HS-27A (cell line): Measurements from ENCODE around the gene CSNK1G1.
"Not testable (repeated sequence)": the region's sequence is repeated elsewhere in the genome, so short reads cannot be mapped to it uniquely, and the experiment has no call there.

ENCODE experiments used
- DNase-seq: peaks from one replicate; pipeline ENCODE4 v3.0.0-alpha.2; 2012; ENCODE audit warnings: low read depth, missing footprints

Gene CSNK1G1

GRCh38 chr15:64349375-64349774, 6.6 kb downstream of the CSNK1G1 start:
- no peak for DNase-seq

GRCh38 chr15:64348455-64348854, 7.5 kb downstream of the CSNK1G1 start:
- DNase-seq, result no peak

GRCh38 chr15:64346242-64346641, 9.7 kb downstream of the CSNK1G1 start:
- not testable (repeated sequence) for DNase-seq

- DNase-seq, result no peak
These were observed 11.2 kb downstream of the CSNK1G1 start for GRCh38 chr15:64344651-64345294.

DNA sequence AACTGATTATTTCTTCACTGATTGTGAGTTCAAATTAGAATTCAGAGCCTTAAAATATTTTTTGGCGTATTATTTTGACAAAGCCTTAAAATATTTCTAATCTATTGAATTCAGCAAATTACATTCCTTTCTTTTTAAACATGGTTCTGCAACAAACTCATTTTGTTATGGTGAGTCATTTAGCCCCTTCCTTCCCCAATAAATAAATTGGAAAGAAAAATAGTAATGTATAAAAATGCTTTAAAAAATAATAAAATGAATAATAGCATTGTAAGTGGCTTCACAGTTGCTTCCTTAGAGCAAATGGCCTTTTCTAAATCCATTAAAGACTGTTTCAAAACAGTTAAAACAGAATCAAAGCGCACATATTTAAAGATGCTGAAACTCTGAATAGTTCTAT, 12.1 kb downstream of the CSNK1G1 start:
- DNase-seq, result no peak

DNA sequence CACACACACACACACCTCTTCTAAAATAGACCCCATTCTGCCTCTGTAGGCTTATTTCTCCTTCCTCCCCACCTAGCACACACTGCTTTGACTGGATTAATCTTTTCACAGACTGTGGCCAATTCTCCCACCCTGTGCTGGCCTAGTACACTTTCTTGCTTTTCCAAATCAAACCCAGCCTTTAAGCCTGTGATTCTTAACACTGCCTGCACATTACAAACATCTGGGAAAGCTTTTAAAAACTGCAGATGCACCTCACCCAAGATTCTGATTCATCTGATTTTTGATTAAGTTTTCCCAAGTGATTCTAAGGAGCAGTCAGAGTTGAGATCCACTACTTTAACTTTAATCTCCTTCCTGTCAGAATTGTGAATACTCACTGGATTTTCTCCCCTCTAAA, 12.8 kb downstream of the CSNK1G1 start:
- no peak for DNase-seq

DNA sequence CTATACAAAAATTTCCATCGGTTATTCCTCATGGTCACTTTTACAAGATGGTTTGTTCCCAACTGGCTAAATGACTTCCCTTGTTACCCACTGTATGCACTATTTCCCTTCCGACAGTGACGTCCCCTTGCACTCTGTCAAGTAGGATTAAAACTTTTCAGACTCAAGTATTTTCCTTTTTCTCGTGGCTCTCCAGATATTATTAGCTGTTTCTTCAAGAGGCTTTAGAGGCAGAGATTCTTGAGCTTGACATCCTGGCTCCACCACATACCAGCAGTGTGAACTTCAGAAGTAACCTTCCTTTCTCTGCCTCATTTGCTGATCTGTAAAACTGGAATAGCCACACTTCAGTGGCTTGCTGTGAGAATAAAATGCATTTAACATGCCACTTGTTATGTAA, 14.0 kb downstream of the CSNK1G1 start:
- no peak for DNase-seq

- DNase-seq, result no peak
These were observed 15.6 kb downstream of the CSNK1G1 start for GRCh38 chr15:64340355-64340754.

- no peak for DNase-seq
These were observed 18.2 kb downstream of the CSNK1G1 start for GRCh38 chr15:64337761-64338160.

GRCh38 chr15:64333986-64334929, 21.7 kb downstream of the CSNK1G1 start:
- DNase-seq, result no peak

DNA sequence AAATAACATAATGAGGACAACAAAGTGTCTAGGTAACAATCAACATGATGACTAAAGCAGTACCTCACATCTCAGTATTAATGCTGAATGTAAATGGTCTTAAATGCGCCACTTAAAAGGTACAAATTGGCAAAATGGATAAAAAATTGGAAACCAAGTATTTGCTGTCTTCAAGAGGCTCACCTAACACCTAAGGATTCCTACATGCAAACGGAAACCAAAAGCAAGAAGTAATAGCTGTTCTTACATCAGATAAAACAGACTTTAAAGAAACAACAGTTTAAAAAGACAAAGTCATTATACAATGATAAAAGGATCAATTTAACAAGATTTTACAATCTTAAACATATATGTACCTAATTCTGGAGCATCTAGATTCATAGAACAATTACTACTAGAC, 22.5 kb downstream of the CSNK1G1 start:
- DNase-seq, result no peak

- not testable (repeated sequence) for DNase-seq
These were observed 24.3 kb downstream of the CSNK1G1 start for GRCh38 chr15:64331668-64332067.

- not testable (repeated sequence) for DNase-seq
These were observed 29.0 kb downstream of the CSNK1G1 start for GRCh38 chr15:64326975-64327374.

GRCh38 chr15:64326458-64326857, 29.5 kb downstream of the CSNK1G1 start:
- not testable (repeated sequence) for DNase-seq

- no peak for DNase-seq
These were observed 31.7 kb downstream of the CSNK1G1 start for GRCh38 chr15:64324165-64324877.

DNA sequence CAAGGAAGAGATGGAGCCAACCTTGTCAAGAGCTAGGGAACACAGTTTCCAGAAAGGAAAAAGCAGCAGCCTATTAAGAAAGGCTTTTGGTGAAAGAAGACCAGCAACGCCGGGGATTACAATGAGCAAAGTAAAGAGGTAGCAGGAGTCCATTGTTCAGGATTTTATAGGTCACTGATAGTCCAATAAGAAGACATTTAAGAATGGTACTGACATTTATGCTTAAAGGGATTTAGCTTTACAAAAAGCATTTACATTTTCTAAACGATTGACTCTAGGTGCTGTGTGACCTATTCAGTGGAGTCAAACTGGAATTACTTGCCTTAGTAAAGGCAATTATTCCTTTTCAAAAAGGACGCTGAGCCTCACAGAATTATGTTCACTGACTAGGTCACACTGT, 40.8 kb downstream of the CSNK1G1 start:
- DNase-seq, result no peak

GRCh38 chr15:64314456-64314855, 41.5 kb downstream of the CSNK1G1 start:
- DNase-seq, result no peak

GRCh38 chr15:64311566-64311965, 44.4 kb downstream of the CSNK1G1 start:
- no peak for DNase-seq

DNA sequence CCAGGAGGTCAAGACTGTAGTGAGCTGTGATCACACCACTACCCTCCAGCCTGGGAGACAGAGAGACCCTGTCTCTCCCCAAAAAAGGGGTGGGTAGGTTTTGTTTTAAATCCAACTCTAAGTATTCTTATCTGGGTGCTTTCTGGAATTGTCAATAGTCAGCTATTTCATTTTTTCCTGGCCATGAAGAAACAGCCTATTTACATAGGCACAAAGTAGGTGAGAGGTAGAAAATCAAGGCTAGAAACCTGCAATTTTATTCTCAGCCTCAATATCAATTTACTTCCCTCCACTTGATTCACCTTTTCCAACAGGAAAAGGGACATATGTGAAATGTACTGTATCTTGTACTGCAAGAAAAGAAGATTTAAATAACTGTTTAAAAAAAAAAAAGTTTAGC, 45.9 kb downstream of the CSNK1G1 start:
- no peak for DNase-seq

GRCh38 chr15:64305261-64305660, 50.7 kb downstream of the CSNK1G1 start:
- no peak for DNase-seq

GRCh38 chr15:64289550-64289949, 66.4 kb downstream of the CSNK1G1 start:
- DNase-seq, result no peak

GRCh38 chr15:64288999-64289398, 67.0 kb downstream of the CSNK1G1 start:
- DNase-seq, result no peak

- no peak for DNase-seq
These were observed 67.4 kb downstream of the CSNK1G1 start for GRCh38 chr15:64288577-64288976.
